GM23338 (cell line): ENCODE results near the gene CCDC80. TPM values are rescaled to one million over a fixed set of nuclear protein-coding genes. Genes with fewer than 3 reads are reported as not detected.

Source experiments
- ATAC-seq: fragments of 200-7000 bp; cut with Tn5 transposase; 3 replicates; pipeline ENCODE4 v1.9.1; 2020
- DNase-seq: peaks from one replicate; pipeline ENCODE4 v3.0.0-alpha.2; 2015; ENCODE audit warnings: low spot score
- H2AFZ ChIP-seq: fragments of 200-600 bp; sonication (generic); 2 replicates; pipeline ENCODE4 v1.8.0; 2016; ENCODE audit warnings: antibody characterized with exemption, mild to moderate bottlenecking, moderate library complexity
- H3F3A ChIP-seq: fragments of 200-600 bp; sonication (generic); replicated peaks from 2 replicates; pipeline ENCODE4 v1.8.0; 2017; ENCODE audit warnings: antibody characterized with exemption, mixed run types, low read depth
- H3K27ac ChIP-seq: fragments of 200-600 bp; sonication (generic); 2 replicates; pipeline ENCODE4 v1.6.1; 2016; ENCODE audit warnings: low read depth
- H3K27me3 ChIP-seq: fragments of 200-600 bp; sonication (generic); 2 replicates; pipeline ENCODE4 v1.8.0; 2016; ENCODE audit warnings: mild to moderate bottlenecking, mixed run types, moderate library complexity; ENCODE audit not compliant: insufficient read depth
- H3K36me3 ChIP-seq: fragments of 200-600 bp; sonication (generic); 2 replicates; pipeline ENCODE4 v1.8.0; 2016; ENCODE audit warnings: mild to moderate bottlenecking; ENCODE audit not compliant: insufficient read depth
- H3K4me1 ChIP-seq: fragments of 200-600 bp; sonication (generic); 2 replicates; pipeline ENCODE4 v1.8.0; 2016; ENCODE audit warnings: mild to moderate bottlenecking, moderate library complexity; ENCODE audit not compliant: insufficient read depth
- H3K4me2 ChIP-seq: fragments of 200-600 bp; sonication (generic); 2 replicates; pipeline ENCODE4 v1.7.1; 2017; ENCODE audit warnings: mixed run types
- H3K4me3 ChIP-seq: fragments of 200-600 bp; sonication (generic); 2 replicates; pipeline ENCODE4 v1.6.1; 2016; ENCODE audit warnings: mixed run types
- H3K79me2 ChIP-seq: fragments of 200-600 bp; sonication (generic); replicated peaks from 2 replicates; pipeline ENCODE4 v1.8.0; 2017; ENCODE audit warnings: mild to moderate bottlenecking; ENCODE audit not compliant: insufficient read depth
- H3K9me2 ChIP-seq: fragments of 200-600 bp; sonication (generic); 2 replicates; pipeline ENCODE4 v1.8.0; 2017; ENCODE audit not compliant: insufficient read depth
- H4K20me1 ChIP-seq: fragments of 200-600 bp; sonication (generic); replicated peaks from 2 replicates; pipeline ENCODE4 v1.8.0; 2017; ENCODE audit warnings: mild to moderate bottlenecking; ENCODE audit not compliant: insufficient read depth
- H3K27ac Mint-ChIP-seq: 2 replicates; pipeline ENCODE4 v1.8.0; 2020; ENCODE audit warnings: inconsistent platforms, mild to moderate bottlenecking, moderate library complexity, mixed read lengths
- H3K27me3 Mint-ChIP-seq: 3 replicates; pipeline ENCODE4 v1.8.0; 2022; ENCODE audit warnings: low read depth, mild to moderate bottlenecking, moderate library complexity, mixed read lengths, inconsistent platforms; ENCODE audit not compliant: insufficient read depth, poor library complexity
- H3K36me3 Mint-ChIP-seq: 3 replicates; pipeline ENCODE4 v1.8.0; 2021; ENCODE audit warnings: low read depth, mild to moderate bottlenecking, inconsistent platforms, moderate library complexity, mixed read lengths
- H3K4me1 Mint-ChIP-seq: 3 replicates; pipeline ENCODE4 v1.8.0; 2020; ENCODE audit warnings: mild to moderate bottlenecking, inconsistent platforms, mixed read lengths
- H3K4me3 Mint-ChIP-seq: 3 replicates; pipeline ENCODE4 v1.8.0; 2021; ENCODE audit warnings: moderate library complexity, mild to moderate bottlenecking, inconsistent platforms, mixed read lengths
- H3K9me3 Mint-ChIP-seq: 3 replicates; pipeline ENCODE4 v1.8.0; 2020; ENCODE audit warnings: moderate library complexity, mild to moderate bottlenecking, inconsistent platforms, mixed read lengths
- CREB1 ChIP-seq: fragments of 250-450 bp; sonication (Bioruptor Pico); IDR thresholded peaks from 2 replicates; pipeline ENCODE4 v1.5.0; 2020; ENCODE audit warnings: low read depth, mild to moderate bottlenecking, moderate library complexity
- CTCF ChIP-seq, 2 experiments: fragments of 200-600 bp in 1 of 2; sonication (generic) in 1 of 2; conservative IDR thresholded peaks; 2 replicates each; pipeline versions ENCODE4 v1.5.1 to v1.6.1; 2016 to 2017; ENCODE audit warnings: antibody characterized with exemption in 2 of 2, low read depth in 2 of 2, mild to moderate bottlenecking in 2 of 2, moderate library complexity in 1 of 2
- ETS1 ChIP-seq: IDR thresholded peaks from 2 replicates; pipeline ENCODE4 v1.6.1; 2016; ENCODE audit warnings: antibody characterized with exemption
- EZH2 ChIP-seq: fragments of 200-600 bp; sonication (generic); IDR thresholded peaks from one replicate; pipeline ENCODE4 v1.8.0; 2017; ENCODE audit warnings: antibody characterized with exemption, mild to moderate bottlenecking, low read depth; ENCODE audit not compliant: unreplicated experiment
- EZH2phosphoT487 ChIP-seq: fragments of 200-600 bp; sonication (generic); IDR thresholded peaks from one replicate; pipeline ENCODE4 v1.8.1; 2018; ENCODE audit warnings: antibody characterized with exemption; ENCODE audit not compliant: unreplicated experiment
- JUNB ChIP-seq: IDR thresholded peaks from one replicate; pipeline ENCODE4 v1.6.1; 2016; ENCODE audit warnings: antibody characterized with exemption; ENCODE audit not compliant: unreplicated experiment
- POLR2AphosphoS5 ChIP-seq: IDR thresholded peaks from 2 replicates; pipeline ENCODE4 v1.6.1; 2016; ENCODE audit warnings: antibody characterized with exemption, low read depth
- ZNF114 ChIP-seq: fragments of 250-450 bp; sonication (Bioruptor Pico); IDR thresholded peaks from 2 replicates; pipeline ENCODE4 v1.5.0; 2020; ENCODE audit warnings: mild to moderate bottlenecking, moderate library complexity
- ZNF331 ChIP-seq: fragments of 250-450 bp; sonication (Bioruptor Pico); IDR thresholded peaks from 2 replicates; pipeline ENCODE4 v1.5.0; 2020; ENCODE audit warnings: low read depth, mild to moderate bottlenecking, moderate library complexity
- ZNF462 ChIP-seq: fragments of 250-450 bp; sonication (Bioruptor Pico); IDR thresholded peaks from 2 replicates; pipeline ENCODE4 v1.5.0; 2020; ENCODE audit warnings: mild to moderate bottlenecking, moderate library complexity
- polyA plus RNA-seq: library from polyadenylated mRNA; unstranded; fragments of >200 nt; fragmentation: Nextera tagmentation; extraction: Ambion mirVana; gene quantifications from 2 replicates; pipeline ENCODE4 v1.2.1, GENCODE V29; 2016
- total RNA-seq: library from RNA; depleted of rRNA; stranded (reverse); fragments of >200 nt; shearing (Covaris generic); gene quantifications from 2 replicates; pipeline ENCODE4 v1.2.3, GENCODE V29; 2014

Gene CCDC80
- total and polyA plus RNA-seq, 2 experiments from 2014 or later = 5.4 to 6.7 TPM

- Mint-ChIP-seq H3K9me3 (no peaks in the 10 kb centered on the region), H3K4me1 (peaks cover under 1% of the 10 kb centered on the region; the same call in 2 of the 3 replicates), H3K36me3 (no peaks in the 10 kb centered on the region), H3K27ac (no peak overlapping the region), H3K4me3 (no peak overlapping the region), H3K27me3 (peaks cover 1% of the 10 kb centered on the region)
- Histone ChIP-seq H3K27me3 (no peaks in the 10 kb centered on the region), H3K27ac (no peak overlapping the region), H3K9me2 (no peaks in the 10 kb centered on the region; the same call in 1 of the 2 replicates), H4K20me1 (no peaks in the 10 kb centered on the region), H3K36me3 (no peaks in the 10 kb centered on the region), H3K79me2 (no peaks in the 10 kb centered on the region), H3K4me2 (no peak overlapping the region), H3K4me3 (no peak overlapping the region), H3F3A (no peaks in the 10 kb centered on the region), H3K4me1 (no peaks in the 10 kb centered on the region), H2AFZ (no peak overlapping the region)
- DNase-seq (no peak), ATAC-seq (no peak)
- TF ChIP-seq JUNB (no peak), ZNF331 (CRISPR knock-in tag) (no peak), CTCF (conservative IDR thresholded peaks at IDR 0.05; ENCODE audit: low read depth in 2 of 2) (no peak), POLR2AphosphoS5 (no peak), CREB1 (CRISPR knock-in tag) (no peak), ETS1 (no peak), EZH2phosphoT487 (no peak), ZNF462 (CRISPR knock-in tag) (no peak), ZNF114 (no peak), EZH2 (no peak)
These were observed 12.9 kb upstream of the CCDC80 start for GRCh38 chr3:112653881-112654300.
